Measurements from ENCODE around the gene RPH3AL. TPM values are rescaled to one million over a fixed set of nuclear protein-coding genes. Genes with fewer than 3 reads are reported as not detected.

Gene RPH3AL
- total and polyA plus RNA-seq, 4 experiments from 2014 or later, result 1.7 to 5.9 (median 4.0) TPM

GRCh38 chr17:357644-358043, 5.0 kb upstream of the RPH3AL start:
- no peak overlapping the region for H3K27ac Mint-ChIP-seq
- H3K9me3 ChIP-seq (ENCODE audit: control insufficient read depth in 1 of 2, low read length in 2 of 2), result no peaks in the 10 kb centered on the region
- H3K4me3 Mint-ChIP-seq, result no peak overlapping the region
- no peaks in the 10 kb centered on the region for H3K27me3 ChIP-seq (ENCODE audit: insufficient read depth, low read length)
- CTCF ChIA-PET (ENCODE audit: partially characterized antibody), result no interaction called here
- no peaks in the 10 kb centered on the region for H3K4me1 ChIP-seq (ENCODE audit: insufficient read depth, low read length)
- no peak overlapping the region for H3K4me3 ChIP-seq (ENCODE audit: low read length in 2 of 2)
- no peaks in the 10 kb centered on the region for H3K9me3 Mint-ChIP-seq
- H3K27me3 Mint-ChIP-seq, result no peaks in the 10 kb centered on the region
- peaks cover 0 to 8% (median 0%) of the 10 kb centered on the region in 4 donors for H3K4me1 Mint-ChIP-seq
- no peaks in the 10 kb centered on the region for H3K36me3 Mint-ChIP-seq
- POLR2A ChIA-PET (ENCODE audit: partially characterized antibody), result no interaction called here
- no peaks in the 10 kb centered on the region for H3K36me3 ChIP-seq (ENCODE audit: insufficient read depth, low read length)
- H3K27ac ChIP-seq (ENCODE audit: low read depth, low read length), result no peak overlapping the region
- intact Hi-C loops (cut with micrococcal nuclease), result no loop called here
- DNase-seq, result no peak

- POLR2A ChIA-PET (ENCODE audit: partially characterized antibody), result no interaction called here
- DNase-seq, result no peak
- no peaks in the 10 kb centered on the region for H3K9me3 ChIP-seq (ENCODE audit: control insufficient read depth in 1 of 2, low read length in 2 of 2)
- no peaks in the 10 kb centered on the region for H3K36me3 ChIP-seq (ENCODE audit: insufficient read depth, low read length)
- intact Hi-C loops (cut with micrococcal nuclease), result no loop called here
- Mint-ChIP-seq H3K36me3 (no peaks in the 10 kb centered on the region), H3K4me1 (peaks cover 0 to 8% (median 0%) of the 10 kb centered on the region in 4 donors), H3K27me3 (no peaks in the 10 kb centered on the region), H3K4me3 (no peak overlapping the region), H3K27ac (no peak overlapping the region), H3K9me3 (peaks cover 0 to 2% (median 0%) of the 10 kb centered on the region in 8 donors)
- H3K4me1 ChIP-seq (ENCODE audit: insufficient read depth, low read length), result no peaks in the 10 kb centered on the region
- no peaks in the 10 kb centered on the region for H3K27me3 ChIP-seq (ENCODE audit: insufficient read depth, low read length)
- no peak overlapping the region for H3K4me3 ChIP-seq (ENCODE audit: low read length in 2 of 2)
- CTCF ChIA-PET (ENCODE audit: partially characterized antibody), result no interaction called here
- H3K27ac ChIP-seq (ENCODE audit: low read depth, low read length), result no peak overlapping the region
Observed at GRCh38 chr17:356671-357434, 4.2 kb upstream of the RPH3AL start.

DNA sequence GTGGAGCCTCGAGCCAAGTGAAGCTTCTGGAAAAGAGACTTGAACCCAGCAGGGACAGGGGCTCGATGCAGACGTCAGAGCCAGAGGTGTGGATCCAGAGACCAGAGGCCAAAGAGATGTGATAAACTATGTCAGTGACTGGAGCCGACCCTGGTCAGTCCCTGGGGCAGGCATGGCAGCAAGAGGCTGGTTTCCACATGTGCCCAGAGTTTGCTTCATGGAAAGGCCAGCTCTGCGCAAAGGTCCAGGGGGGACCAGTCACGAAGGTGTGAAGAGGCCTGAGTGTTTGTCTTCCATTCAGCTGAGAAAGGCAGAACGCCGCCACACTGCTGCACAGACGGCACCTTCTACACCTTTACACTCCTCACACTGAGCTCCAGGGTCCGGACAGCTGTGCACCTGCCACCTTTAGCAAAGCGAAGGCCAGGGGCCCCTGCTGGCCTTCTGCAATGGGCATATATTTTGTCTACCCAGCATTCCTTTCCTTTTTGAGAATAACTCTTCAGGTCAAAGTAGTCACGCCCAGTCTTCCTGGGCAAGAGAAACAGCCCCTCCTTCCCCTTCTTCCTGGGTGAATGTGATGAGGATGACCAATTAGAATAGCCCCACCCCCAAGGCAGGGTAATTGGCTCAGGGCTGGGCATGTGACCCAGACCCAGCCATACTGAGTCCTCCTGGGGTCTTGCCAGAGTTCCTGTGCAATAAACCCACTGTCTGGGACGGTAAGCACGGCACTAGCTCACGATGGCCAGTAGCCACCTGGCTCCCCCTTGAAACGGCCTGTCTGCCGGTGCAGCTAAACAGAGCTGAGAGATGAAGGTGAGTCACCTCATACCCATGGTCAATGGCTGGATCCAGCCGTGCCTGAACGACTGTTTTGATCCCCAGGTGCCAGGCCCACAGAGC, 2.3 kb upstream of the RPH3AL start:
- DNase-seq, result no peak
- no peaks in the 10 kb centered on the region for H3K36me3 Mint-ChIP-seq
- ChIA-PET POLR2A (ENCODE audit: partially characterized antibody) (no interaction called here), CTCF (ENCODE audit: partially characterized antibody) (no interaction called here)
- Histone ChIP-seq H3K27me3 (ENCODE audit: insufficient read depth, low read length) (no peaks in the 10 kb centered on the region), H3K27ac (ENCODE audit: low read depth, low read length) (no peak overlapping the region), H3K4me3 (ENCODE audit: low read length in 2 of 2) (no peak overlapping the region), H3K36me3 (ENCODE audit: insufficient read depth, low read length) (no peaks in the 10 kb centered on the region), H3K4me1 (ENCODE audit: insufficient read depth, low read length) (no peaks in the 10 kb centered on the region), H3K9me3 (ENCODE audit: control insufficient read depth in 1 of 2, low read length in 2 of 2) (no peaks in the 10 kb centered on the region)
- H3K27ac Mint-ChIP-seq, result no peak overlapping the region
- peaks cover 0 to 8% (median 0%) of the 10 kb centered on the region in 4 donors for H3K4me1 Mint-ChIP-seq
- H3K27me3 Mint-ChIP-seq, result no peaks in the 10 kb centered on the region
- intact Hi-C loops (cut with micrococcal nuclease), result no loop called here
- H3K9me3 Mint-ChIP-seq, result peaks cover 0 to 2% (median 0%) of the 10 kb centered on the region in 8 donors
- no peak overlapping the region for H3K4me3 Mint-ChIP-seq

- H3K4me3 ChIP-seq (ENCODE audit: low read length in 2 of 2), result no peak overlapping the region
- H3K27ac Mint-ChIP-seq, result no peak overlapping the region
- H3K4me3 Mint-ChIP-seq, result no peak overlapping the region
- H3K27ac ChIP-seq (ENCODE audit: low read depth, low read length), result no peak overlapping the region
- no peaks in the 10 kb centered on the region for H3K36me3 Mint-ChIP-seq
- CTCF ChIA-PET (ENCODE audit: partially characterized antibody), result no interaction called here
- no peaks in the 10 kb centered on the region for H3K4me1 ChIP-seq (ENCODE audit: insufficient read depth, low read length)
- POLR2A ChIA-PET (ENCODE audit: partially characterized antibody), result no interaction called here
- H3K9me3 ChIP-seq (ENCODE audit: control insufficient read depth in 1 of 2, low read length in 2 of 2), result no peaks in the 10 kb centered on the region
- peaks cover 0 to 8% (median under 1%) of the 10 kb centered on the region in 4 donors for H3K4me1 Mint-ChIP-seq
- H3K36me3 ChIP-seq (ENCODE audit: insufficient read depth, low read length), result no peaks in the 10 kb centered on the region
- no peak for DNase-seq
- intact Hi-C loops (cut with micrococcal nuclease), result no loop called here
- no peaks in the 10 kb centered on the region for H3K27me3 Mint-ChIP-seq
- no peaks in the 10 kb centered on the region for H3K27me3 ChIP-seq (ENCODE audit: insufficient read depth, low read length)
- peaks cover 0 to 2% (median 0%) of the 10 kb centered on the region in 8 donors for H3K9me3 Mint-ChIP-seq
Observed at GRCh38 chr17:353838-354234, 1.2 kb upstream of the RPH3AL start.

- H3K4me1 Mint-ChIP-seq, result peaks cover 0 to 8% (median under 1%) of the 10 kb centered on the region in 4 donors
- peaks cover 0 to 2% (median 0%) of the 10 kb centered on the region in 8 donors for H3K9me3 Mint-ChIP-seq
- H3K27me3 Mint-ChIP-seq, result no peaks in the 10 kb centered on the region
- Histone ChIP-seq H3K4me3 (ENCODE audit: low read length in 2 of 2) (no peak overlapping the region), H3K27me3 (ENCODE audit: insufficient read depth, low read length) (no peaks in the 10 kb centered on the region), H3K4me1 (ENCODE audit: insufficient read depth, low read length) (no peaks in the 10 kb centered on the region), H3K9me3 (ENCODE audit: control insufficient read depth in 1 of 2, low read length in 2 of 2) (no peaks in the 10 kb centered on the region), H3K36me3 (ENCODE audit: insufficient read depth, low read length) (no peaks in the 10 kb centered on the region), H3K27ac (ENCODE audit: low read depth, low read length) (no peak overlapping the region)
- H3K36me3 Mint-ChIP-seq, result no peaks in the 10 kb centered on the region
- intact Hi-C loops (cut with micrococcal nuclease), result no loop called here
- no peak for DNase-seq
- H3K27ac Mint-ChIP-seq, result no peak overlapping the region
- CTCF ChIA-PET (ENCODE audit: partially characterized antibody), result no interaction called here
- POLR2A ChIA-PET (ENCODE audit: partially characterized antibody), result no interaction called here
- H3K4me3 Mint-ChIP-seq, result no peak overlapping the region
Observed at GRCh38 chr17:353213-353837, 718 bp upstream of the RPH3AL start.

DNA sequence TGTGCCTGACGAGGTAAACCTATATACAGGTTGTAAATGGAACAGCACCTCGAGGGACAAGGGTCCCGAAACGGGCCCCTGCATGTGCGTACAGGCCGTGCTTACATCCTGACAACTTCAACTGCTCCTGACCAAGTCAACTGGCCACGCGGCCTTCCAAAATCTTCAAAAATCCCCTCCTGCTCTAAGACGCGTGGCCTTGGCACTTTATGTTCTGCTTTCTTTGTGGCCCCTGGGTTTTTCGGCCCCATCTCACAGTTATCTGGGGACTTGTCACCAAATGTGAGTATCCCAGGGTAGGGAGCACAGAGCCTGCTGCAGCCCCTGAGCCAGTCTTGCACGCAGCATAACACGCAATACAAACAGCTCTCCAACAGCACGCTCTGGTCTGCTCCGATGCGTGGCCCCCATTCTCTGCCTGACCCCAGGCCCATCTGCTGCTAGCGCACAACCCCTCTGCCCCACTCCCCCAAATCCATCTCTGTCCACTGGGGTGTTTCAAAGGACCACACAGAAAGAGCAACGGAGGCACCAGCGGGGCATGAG, 659 bp downstream of the RPH3AL start:
- Mint-ChIP-seq H3K27me3 (no peaks in the 10 kb centered on the region), H3K4me1 (peaks cover 0 to 4% (median under 1%) of the 10 kb centered on the region in 4 donors), H3K27ac (no peak overlapping the region), H3K4me3 (no peak overlapping the region), H3K9me3 (peaks cover 0 to 2% (median 0%) of the 10 kb centered on the region in 8 donors), H3K36me3 (no peaks in the 10 kb centered on the region)
- no peaks in the 10 kb centered on the region for H3K9me3 ChIP-seq (ENCODE audit: control insufficient read depth in 1 of 2, low read length in 2 of 2)
- no peak for DNase-seq
- no peaks in the 10 kb centered on the region for H3K4me1 ChIP-seq (ENCODE audit: insufficient read depth, low read length)
- H3K27ac ChIP-seq (ENCODE audit: low read depth, low read length), result no peak overlapping the region
- H3K27me3 ChIP-seq (ENCODE audit: insufficient read depth, low read length), result no peaks in the 10 kb centered on the region
- no peak overlapping the region for H3K4me3 ChIP-seq (ENCODE audit: low read length in 2 of 2)
- ChIA-PET CTCF (ENCODE audit: partially characterized antibody) (no interaction called here), POLR2A (ENCODE audit: partially characterized antibody) (no interaction called here)
- intact Hi-C loops (cut with micrococcal nuclease), result no loop called here
- H3K36me3 ChIP-seq (ENCODE audit: insufficient read depth, low read length), result no peaks in the 10 kb centered on the region

DNA sequence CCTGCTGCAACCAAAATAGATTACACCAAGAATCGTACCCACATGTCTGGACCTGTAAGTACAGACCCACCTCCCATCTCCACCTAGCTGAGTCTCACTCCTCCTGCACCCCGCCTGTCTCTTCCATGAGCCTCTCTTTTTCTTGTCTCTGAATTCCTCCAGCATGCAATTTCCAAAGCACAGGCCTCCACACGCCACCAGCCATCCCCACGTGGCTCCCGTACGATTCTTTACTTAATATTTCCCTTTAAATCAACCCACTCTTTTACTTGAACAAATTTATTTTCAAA, 1.2 kb downstream of the RPH3AL start:
- intact Hi-C loops (cut with micrococcal nuclease), result no loop called here
- Histone ChIP-seq H3K4me1 (ENCODE audit: insufficient read depth, low read length) (no peaks in the 10 kb centered on the region), H3K36me3 (ENCODE audit: insufficient read depth, low read length) (no peaks in the 10 kb centered on the region), H3K27ac (ENCODE audit: low read depth, low read length) (no peak overlapping the region), H3K9me3 (ENCODE audit: control insufficient read depth in 1 of 2, low read length in 2 of 2) (no peaks in the 10 kb centered on the region), H3K27me3 (ENCODE audit: insufficient read depth, low read length) (no peaks in the 10 kb centered on the region), H3K4me3 (ENCODE audit: low read length in 2 of 2) (no peak overlapping the region)
- no peak for DNase-seq
- ChIA-PET CTCF (ENCODE audit: partially characterized antibody) (no interaction called here), POLR2A (ENCODE audit: partially characterized antibody) (no interaction called here)
- Mint-ChIP-seq H3K36me3 (no peaks in the 10 kb centered on the region), H3K4me3 (peak overlapping the region in 1 of 8 donors; percentile 14), H3K4me1 (peaks cover 0 to 1% (median 0%) of the 10 kb centered on the region in 4 donors), H3K27ac (peak overlapping the region in 1 of 7 donors; percentile 49), H3K27me3 (no peaks in the 10 kb centered on the region), H3K9me3 (peaks cover 0 to 2% (median 0%) of the 10 kb centered on the region in 8 donors)

Measured in CD4-positive, alpha-beta memory T cell (primary cell).